HPDE6-E6E7 (cell line): ENCODE data around the gene REEP3.
A peak's percentile ranks its signal among the peaks of the same experiment; 100 is the strongest.
"Not testable (repeated sequence)": the region's sequence is repeated elsewhere in the genome, so short reads cannot be mapped to it uniquely, and the experiment has no call there.

Source experiments
- DNase-seq: peaks from one replicate; pipeline ENCODE4 v3.0.0; 2011; ENCODE audit warnings: missing footprints; ENCODE audit errors: extremely low spot score

The REEP3 gene, protein sequence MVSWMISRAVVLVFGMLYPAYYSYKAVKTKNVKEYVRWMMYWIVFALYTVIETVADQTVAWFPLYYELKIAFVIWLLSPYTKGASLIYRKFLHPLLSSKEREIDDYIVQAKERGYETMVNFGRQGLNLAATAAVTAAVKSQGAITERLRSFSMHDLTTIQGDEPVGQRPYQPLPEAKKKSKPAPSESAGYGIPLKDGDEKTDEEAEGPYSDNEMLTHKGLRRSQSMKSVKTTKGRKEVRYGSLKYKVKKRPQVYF

DNA sequence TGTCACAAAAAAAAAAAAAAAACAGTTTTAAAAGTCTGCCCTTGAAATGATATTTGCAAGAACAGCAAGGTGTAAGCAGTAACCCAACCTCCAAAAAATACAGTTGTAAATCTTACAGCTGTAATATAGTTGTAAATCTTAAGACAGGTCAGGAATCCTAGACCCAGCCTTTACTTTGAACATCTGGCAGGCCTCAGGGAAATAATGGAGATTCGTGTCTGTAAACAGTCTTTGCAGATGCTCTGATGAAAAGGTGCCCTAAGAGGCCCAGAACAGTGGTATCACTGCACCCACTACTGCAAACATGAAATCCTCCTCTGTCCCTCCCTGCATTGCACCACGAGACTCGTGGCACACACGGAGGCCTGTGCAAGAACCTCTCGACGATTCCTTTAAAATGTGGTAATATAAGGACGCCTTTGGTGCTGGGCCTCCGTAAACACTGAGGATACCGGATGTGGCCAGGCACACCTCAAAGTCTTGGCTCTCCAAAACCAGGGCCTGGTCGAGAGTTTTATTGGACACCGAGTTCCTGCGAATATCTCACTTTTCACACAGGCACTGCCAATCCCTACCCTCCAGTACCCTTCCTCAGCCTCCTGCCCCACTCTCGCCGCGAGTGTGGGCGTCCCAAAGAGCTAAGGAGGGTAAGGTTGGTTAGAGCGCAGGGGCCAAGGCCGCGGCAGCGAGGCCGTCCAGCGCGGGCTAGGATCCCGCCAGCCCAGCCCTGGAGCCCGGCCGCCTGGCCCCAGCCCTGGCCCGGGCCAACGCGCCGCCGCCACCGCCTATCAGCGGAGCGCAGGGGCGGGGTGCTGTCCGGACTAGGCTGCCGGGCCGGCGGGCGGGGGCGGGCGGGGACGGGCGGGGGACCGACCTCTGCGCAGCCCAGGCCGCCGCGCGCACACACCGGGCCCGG is at the start of gene REEP3:
Gene REEP3, plus strand, starts transcription at position 902 of the 916 bp plus-strand sequence. CDS start 145 bp downstream, outside the sequence.
- DNase-seq: no peak

DNA sequence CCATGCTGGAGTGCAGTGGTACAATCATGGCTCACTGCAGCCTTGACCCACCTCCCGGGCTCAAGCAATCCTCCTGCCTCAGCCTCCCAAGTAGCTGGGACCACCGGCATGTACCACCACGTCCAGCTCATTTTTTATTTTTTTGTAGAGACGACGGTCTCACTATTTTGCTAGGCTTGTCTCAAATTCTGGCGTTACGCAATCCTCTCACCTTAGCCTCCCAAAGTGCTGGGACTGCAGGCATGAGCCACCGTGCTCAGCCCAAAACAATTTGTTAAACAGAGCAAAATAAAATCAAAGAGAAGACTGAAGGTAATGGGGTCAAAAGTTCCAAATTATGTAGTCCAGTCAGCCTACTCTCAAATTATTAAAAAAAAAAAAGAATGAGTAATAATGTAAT is 46.7 kb upstream of the REEP3 start:
- DNase-seq: no peak

DNA sequence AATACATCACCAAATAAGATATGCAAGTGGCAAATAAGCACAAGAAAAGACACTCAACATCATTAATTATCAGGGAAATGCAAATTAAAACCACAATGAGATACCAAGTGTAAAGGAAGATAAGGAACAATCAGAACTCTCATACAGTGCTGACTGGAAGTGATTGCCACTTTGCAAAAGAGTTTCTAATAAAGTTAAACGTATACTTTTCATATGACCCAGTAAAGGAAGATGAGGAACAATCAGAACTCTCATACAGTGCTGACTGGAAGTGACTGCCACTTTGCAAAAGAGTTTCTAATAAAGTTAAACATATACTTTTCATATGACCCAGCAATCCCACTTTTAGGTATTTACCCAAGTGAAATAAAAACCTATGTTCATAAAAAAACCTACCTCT is 43.3 kb upstream of the REEP3 start:
- DNase-seq: no peak

GRCh38 chr10:63478564-63478963 is 42.6 kb upstream of the REEP3 start:
- no peak for DNase-seq

- DNase-seq: no peak
These were observed 41.0 kb upstream of the REEP3 start for GRCh38 chr10:63480237-63480636.

GRCh38 chr10:63481815-63482421 is 39.3 kb upstream of the REEP3 start:
- DNase-seq: no peak

GRCh38 chr10:63483983-63484382 is 37.2 kb upstream of the REEP3 start:
- DNase-seq: no peak

- DNase-seq: no peak
These were observed 33.2 kb upstream of the REEP3 start for GRCh38 chr10:63487990-63488389.

- no peak for DNase-seq
These were observed 31.4 kb upstream of the REEP3 start for GRCh38 chr10:63489838-63490237.

DNA sequence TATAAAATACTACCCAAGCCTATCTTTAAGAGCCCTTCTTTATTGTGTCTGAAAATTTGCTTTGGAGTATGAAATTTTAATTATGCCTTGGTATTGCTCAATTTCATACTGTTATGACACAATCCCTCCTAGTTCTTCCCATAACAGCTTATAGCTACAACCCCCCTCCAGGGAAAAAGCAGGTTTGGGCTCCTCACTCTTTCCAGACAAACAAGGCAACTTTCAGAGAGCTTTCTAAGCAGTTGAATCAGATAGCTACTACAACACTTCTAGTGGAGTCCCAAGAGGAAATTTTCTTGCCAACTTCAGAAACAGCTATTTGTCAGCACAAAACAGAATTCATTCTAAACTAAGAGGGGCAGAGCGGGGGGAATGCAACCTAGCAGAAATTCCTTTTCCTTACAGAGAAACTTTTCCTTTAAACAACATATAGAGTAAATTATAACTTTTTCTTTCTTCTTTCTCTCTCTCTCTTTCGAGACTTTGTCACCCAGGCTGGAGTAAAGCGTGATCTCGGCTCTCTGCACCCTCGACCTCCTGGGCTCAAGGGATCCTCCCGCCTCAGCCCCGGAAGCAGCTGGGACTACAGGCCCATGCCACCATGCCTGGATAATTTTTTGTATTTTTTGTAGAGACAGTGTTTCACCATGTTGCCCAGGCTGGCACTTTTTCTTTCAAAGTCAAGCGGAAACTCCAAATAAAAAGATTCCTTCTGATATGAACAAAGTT is 29.4 kb upstream of the REEP3 start:
- peak; percentile 28 for DNase-seq

DNA sequence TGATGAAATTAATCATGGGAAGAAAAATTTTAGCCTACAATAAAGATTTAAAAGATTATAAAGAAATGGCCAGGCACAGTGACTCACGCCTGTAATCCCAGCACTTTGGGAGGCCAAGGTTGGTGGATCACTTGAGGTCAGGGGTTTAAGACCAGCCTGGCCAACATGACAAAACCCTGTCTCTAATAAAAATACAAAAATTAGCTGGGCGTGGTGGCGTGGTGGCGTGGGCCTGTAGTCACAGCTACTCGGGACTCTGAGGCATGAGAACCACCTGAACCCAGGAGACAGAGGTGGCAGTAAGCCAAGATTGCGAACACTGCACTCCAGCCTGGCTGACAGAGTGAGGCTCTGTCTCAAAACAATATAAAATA is 28.9 kb upstream of the REEP3 start:
- DNase-seq: not testable (repeated sequence)

DNA sequence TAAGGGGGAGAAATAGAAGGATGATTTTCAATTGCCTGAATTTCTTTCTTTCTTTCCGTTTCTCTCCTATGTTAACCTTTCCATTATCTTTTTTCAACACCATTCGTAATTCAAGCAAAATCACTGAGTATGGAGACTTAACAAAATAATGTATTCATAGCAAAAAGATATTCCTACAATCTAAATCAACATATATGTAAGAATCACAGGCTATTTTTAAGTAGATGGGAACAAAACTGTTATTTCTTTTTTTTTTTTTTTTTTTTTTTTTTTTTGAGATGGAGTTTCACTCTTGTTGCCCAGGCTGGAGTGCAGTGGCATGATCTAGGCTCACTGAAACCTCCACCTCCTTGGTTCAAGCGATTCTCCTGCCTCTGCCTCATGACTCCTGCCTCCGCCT is 28.2 kb upstream of the REEP3 start:
- DNase-seq: no peak

- DNase-seq: no peak
These were observed 26.2 kb upstream of the REEP3 start for GRCh38 chr10:63494951-63495350.

- DNase-seq: no peak
These were observed 24.6 kb upstream of the REEP3 start for GRCh38 chr10:63496561-63496960.

DNA sequence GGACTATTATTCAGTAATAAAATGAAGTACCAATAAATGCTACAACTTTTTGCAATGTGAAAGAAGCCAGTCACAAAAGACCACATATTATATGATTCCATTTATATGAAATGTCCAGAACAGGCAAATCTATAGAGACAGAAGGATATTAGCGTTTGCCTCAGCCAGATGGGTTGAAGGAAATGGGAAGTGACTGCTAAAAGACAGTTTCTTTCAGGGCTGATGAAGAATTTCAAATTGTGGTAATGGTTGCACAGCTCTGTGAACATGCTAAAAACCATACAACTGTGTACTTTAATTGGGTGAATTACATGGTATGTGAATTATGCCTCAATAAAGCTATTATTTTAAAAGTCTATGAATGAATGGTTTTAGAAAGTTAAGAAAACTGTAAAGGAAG is 23.9 kb upstream of the REEP3 start:
- DNase-seq: no peak

DNA sequence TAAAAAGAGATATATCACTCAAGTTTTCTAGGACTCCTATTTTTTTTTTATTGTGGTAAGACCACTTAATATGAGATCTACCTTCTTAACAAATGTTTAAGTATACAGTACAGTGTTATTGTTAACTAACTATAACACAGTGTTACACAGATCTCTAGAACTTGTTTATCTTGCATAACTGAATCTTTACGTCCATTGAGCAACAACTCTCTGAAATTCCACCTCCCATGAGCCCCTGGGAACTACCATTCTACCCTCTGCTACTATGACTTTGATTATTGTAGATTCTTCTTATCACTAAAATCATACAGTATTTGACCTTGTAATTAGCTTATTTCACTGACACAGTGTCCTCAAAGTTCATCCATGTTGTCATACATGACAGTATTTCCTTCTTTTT is 22.5 kb upstream of the REEP3 start:
- no peak for DNase-seq

GRCh38 chr10:63500551-63500950 is 20.6 kb upstream of the REEP3 start:
- not testable (repeated sequence) for DNase-seq

DNA sequence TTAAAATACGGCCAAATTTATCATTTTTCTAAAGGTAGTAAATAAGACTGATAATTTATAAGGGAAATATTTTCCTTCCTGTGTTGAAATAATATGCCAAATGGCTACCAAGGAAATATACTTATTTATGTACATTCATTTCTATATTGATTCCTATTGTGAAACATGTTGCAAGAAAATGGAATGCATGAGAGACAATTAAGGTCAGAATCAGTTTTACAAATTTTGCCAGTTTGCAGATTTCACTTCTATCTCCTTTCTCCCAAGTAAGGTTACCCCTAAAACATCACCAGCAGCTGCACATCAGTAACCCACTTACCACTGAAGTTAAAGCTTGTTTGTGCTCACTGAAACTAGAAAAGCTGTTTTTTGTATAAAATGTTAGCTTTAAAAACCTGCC is 19.2 kb upstream of the REEP3 start:
- no peak for DNase-seq

DNA sequence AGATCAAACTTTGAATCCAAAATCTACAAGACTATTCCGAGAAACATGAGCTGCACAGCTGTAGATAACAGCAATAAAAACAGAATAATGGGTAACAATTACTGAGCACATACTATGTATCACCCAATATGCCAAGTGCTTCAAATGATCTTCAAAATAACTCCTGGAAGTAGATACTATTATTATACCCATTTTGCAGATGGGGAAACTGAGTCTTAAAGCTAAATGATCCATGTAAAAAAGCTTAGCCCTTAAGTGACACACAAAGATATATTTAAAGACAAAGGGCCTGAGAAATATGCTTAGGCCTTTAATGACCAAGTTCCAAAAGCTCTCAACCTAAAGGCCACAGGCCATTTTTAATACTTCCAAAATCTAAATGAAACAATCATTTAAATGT is 18.4 kb upstream of the REEP3 start:
- DNase-seq: no peak

- DNase-seq: no peak
These were observed 17.8 kb upstream of the REEP3 start for GRCh38 chr10:63503395-63503794.

GRCh38 chr10:63504145-63504881 is 16.9 kb upstream of the REEP3 start:
- peak; percentile 83 for DNase-seq
